Sigmoid colon (tissue), 4 donors: ENCODE data around the gene NDRG2.

Experiments
- CTCF ChIP-seq, 4 experiments: fragments of 450-650 bp in 3 of 4; fragments of 200-600 bp in 1 of 4; IDR thresholded peaks; one replicate each; pipeline ENCODE4 v1.5.1; 2016 to 2019; ENCODE audit warnings: antibody characterized with exemption in 4 of 4, mild to moderate bottlenecking in 3 of 4, moderate library complexity in 2 of 4
- EP300 ChIP-seq, 4 donors: sonication (generic); formaldehyde crosslinking; IDR thresholded peaks; one replicate each; pipeline ENCODE4 v1.6.1; 2017; ENCODE audit warnings: antibody characterized with exemption in 4 of 4
- POLR2A ChIP-seq, 2 donors: fragments of 450-650 bp; IDR thresholded peaks; one replicate each; pipeline ENCODE4 v1.6.1; 2016; ENCODE audit warnings: antibody characterized with exemption in 2 of 2, mild to moderate bottlenecking in 2 of 2, moderate library complexity in 2 of 2
- POLR2AphosphoS5 ChIP-seq, 4 donors: sonication (generic); formaldehyde crosslinking; IDR thresholded peaks; one replicate each; pipeline ENCODE4 v1.6.1; 2017; ENCODE audit warnings: antibody characterized with exemption in 4 of 4

- TF ChIP-seq CTCF (IDR thresholded peaks at IDR 0.05) (peak; percentile 93 to 96 (median 94)), POLR2A (IDR thresholded peaks at IDR 0.05) (no peak), POLR2AphosphoS5 (IDR thresholded peaks at IDR 0.05) (peak; percentile 8 to 70 (median 46)), EP300 (IDR thresholded peaks at IDR 0.05) (no peak)
These were observed 10.1 kb downstream of the NDRG2 start for GRCh38 chr14:21014761-21015190.
